ENCODE data around the gene FMN2. TPM values are rescaled to one million over a fixed set of nuclear protein-coding genes. Genes with fewer than 3 reads are reported as not detected.

Gene FMN2
- total RNA-seq, 1 donor, result 11.2 TPM

DNA sequence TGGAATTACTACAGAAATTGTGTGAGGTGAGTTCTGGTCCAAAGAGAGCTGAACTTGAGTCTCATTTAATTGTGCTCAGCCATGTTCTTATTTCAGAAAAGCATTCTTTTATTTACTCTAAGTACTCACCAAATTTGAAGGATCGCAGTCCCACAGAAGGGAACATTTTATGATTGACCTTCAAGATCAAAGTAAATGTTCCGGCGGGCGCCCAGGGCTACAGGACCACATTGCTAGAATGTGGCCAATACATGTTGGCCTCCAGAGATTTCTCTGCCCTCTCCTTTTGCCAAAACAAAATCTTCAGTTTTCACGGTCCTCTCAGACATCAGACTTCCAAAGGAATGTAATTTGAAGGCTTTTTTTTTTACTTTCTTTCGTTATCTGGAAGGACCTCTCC is 237.8 kb downstream of the FMN2 start:
- Histone ChIP-seq H3K27me3 (ENCODE audit: insufficient read depth, low read length) (no peaks in the 10 kb centered on the region), H2AFZ (ENCODE audit: low read length) (no peak overlapping the region), H3K9me3 (ENCODE audit: low read depth, low read length) (no peaks in the 10 kb centered on the region), H3K79me2 (ENCODE audit: insufficient read depth, low read length) (peaks cover 8% of the 10 kb centered on the region), H3K27ac (ENCODE audit: low read depth, low read length) (no peak overlapping the region), H3K4me1 (ENCODE audit: insufficient read depth, low read length) (no peaks in the 10 kb centered on the region), H3K4me3 (ENCODE audit: insufficient read depth, low read length) (no peak overlapping the region), H3K4me2 (ENCODE audit: insufficient read depth, low read length) (no peak overlapping the region), H4K20me1 (ENCODE audit: insufficient read depth, low read length) (no peaks in the 10 kb centered on the region), H3K36me3 (ENCODE audit: insufficient read depth, low read length) (peaks cover 11% of the 10 kb centered on the region)
- DNase-seq (ENCODE audit: insufficient read length, low spot score, missing footprints), result no peak
- TF ChIP-seq, protein P1, sequence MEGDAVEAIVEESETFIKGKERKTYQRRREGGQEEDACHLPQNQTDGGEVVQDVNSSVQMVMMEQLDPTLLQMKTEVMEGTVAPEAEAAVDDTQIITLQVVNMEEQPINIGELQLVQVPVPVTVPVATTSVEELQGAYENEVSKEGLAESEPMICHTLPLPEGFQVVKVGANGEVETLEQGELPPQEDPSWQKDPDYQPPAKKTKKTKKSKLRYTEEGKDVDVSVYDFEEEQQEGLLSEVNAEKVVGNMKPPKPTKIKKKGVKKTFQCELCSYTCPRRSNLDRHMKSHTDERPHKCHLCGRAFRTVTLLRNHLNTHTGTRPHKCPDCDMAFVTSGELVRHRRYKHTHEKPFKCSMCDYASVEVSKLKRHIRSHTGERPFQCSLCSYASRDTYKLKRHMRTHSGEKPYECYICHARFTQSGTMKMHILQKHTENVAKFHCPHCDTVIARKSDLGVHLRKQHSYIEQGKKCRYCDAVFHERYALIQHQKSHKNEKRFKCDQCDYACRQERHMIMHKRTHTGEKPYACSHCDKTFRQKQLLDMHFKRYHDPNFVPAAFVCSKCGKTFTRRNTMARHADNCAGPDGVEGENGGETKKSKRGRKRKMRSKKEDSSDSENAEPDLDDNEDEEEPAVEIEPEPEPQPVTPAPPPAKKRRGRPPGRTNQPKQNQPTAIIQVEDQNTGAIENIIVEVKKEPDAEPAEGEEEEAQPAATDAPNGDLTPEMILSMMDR (IDR thresholded peaks at IDR 0.05; ENCODE audit: extremely low read depth, low read depth, low read length), result no peak

DNA sequence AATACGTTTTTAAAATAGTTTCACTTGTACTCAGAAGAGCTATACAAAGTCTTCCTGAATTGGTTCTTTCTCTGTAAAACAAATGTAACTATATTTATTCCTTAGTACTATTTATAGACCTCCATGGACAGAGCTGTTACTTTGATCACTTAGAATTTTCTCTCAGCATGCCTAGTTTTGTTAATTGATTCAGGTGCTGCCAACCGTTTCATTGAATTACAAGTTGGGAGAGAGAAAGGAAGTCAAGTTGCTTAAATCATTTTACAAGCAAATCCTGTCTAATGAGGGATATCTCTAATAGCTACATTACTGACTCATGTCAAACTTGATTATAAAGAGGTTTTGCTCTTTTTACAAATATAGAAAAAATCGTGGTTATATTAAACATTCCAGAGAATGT is 241.0 kb downstream of the FMN2 start:
- peaks cover 2% of the 10 kb centered on the region for H3K79me2 ChIP-seq (ENCODE audit: insufficient read depth, low read length)
- H3K4me3 ChIP-seq (ENCODE audit: insufficient read depth, low read length), result no peak overlapping the region
- peaks cover 20% of the 10 kb centered on the region for H3K36me3 ChIP-seq (ENCODE audit: insufficient read depth, low read length)
- no peak overlapping the region for H3K27ac ChIP-seq (ENCODE audit: low read depth, low read length)
- no peak overlapping the region for H3K4me2 ChIP-seq (ENCODE audit: insufficient read depth, low read length)
- peaks cover 6% of the 10 kb centered on the region for H3K4me1 ChIP-seq (ENCODE audit: insufficient read depth, low read length)
- H4K20me1 ChIP-seq (ENCODE audit: insufficient read depth, low read length), result no peaks in the 10 kb centered on the region
- H3K27me3 ChIP-seq (ENCODE audit: insufficient read depth, low read length), result no peaks in the 10 kb centered on the region
- TF ChIP-seq, protein P1 (IDR thresholded peaks at IDR 0.05; ENCODE audit: extremely low read depth, low read depth, low read length), result no peak
- no peaks in the 10 kb centered on the region for H3K9me3 ChIP-seq (ENCODE audit: low read depth, low read length)
- no peak overlapping the region for H2AFZ ChIP-seq (ENCODE audit: low read length)
- no peak for DNase-seq (ENCODE audit: insufficient read length, low spot score, missing footprints)

DNA sequence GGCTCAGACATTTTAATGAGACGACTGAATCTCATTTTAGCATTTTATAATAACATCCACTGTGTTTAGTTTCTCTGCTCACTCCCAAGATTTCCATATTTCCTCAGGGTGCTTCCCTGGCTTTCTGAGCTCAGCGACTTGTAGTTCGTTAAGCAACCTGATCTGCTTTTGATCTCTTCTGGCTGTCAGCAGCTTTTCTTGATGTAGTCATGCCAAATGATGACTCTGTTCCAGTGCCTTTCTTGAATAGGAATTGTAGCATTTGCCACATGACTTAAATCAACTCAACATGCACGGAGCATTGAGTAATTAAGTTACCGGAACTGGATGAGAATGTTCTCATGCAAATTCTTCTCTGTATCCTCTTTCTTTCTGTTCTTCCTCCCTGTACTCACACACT is 246.1 kb downstream of the FMN2 start:
- TF ChIP-seq, protein P1 (IDR thresholded peaks at IDR 0.05; ENCODE audit: extremely low read depth, low read depth, low read length), result no peak
- Histone ChIP-seq H3K36me3 (ENCODE audit: insufficient read depth, low read length) (peaks cover 10% of the 10 kb centered on the region), H4K20me1 (ENCODE audit: insufficient read depth, low read length) (no peaks in the 10 kb centered on the region), H3K4me2 (ENCODE audit: insufficient read depth, low read length) (peak overlapping the region; percentile 68), H3K9me3 (ENCODE audit: low read depth, low read length) (no peaks in the 10 kb centered on the region), H3K27ac (ENCODE audit: low read depth, low read length) (peak overlapping the region; percentile 90), H2AFZ (ENCODE audit: low read length) (no peak overlapping the region), H3K79me2 (ENCODE audit: insufficient read depth, low read length) (peaks cover 2% of the 10 kb centered on the region), H3K27me3 (ENCODE audit: insufficient read depth, low read length) (no peaks in the 10 kb centered on the region), H3K4me3 (ENCODE audit: insufficient read depth, low read length) (no peak overlapping the region), H3K4me1 (ENCODE audit: insufficient read depth, low read length) (peaks cover 21% of the 10 kb centered on the region)
- peak; percentile 71 for DNase-seq (ENCODE audit: insufficient read length, low spot score, missing footprints)

DNA sequence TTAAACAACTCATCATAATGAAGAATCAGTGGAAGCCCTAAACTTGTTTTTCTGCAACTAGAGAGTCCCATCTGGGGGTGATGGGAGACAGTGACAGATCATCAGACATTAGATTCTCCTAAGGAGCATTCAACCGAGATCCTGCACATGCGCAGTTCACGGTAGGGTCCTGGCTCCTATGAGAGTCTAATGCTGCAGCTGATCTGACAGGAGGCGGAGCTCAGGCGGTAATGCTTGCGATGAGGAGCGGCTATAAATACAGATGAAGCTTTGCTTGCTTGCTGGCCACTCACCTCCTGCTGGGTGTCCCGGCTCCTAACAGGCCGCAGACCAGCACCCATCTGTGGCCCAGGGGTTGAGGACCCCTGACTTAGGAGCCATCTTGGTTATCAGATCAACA is 247.2 kb downstream of the FMN2 start:
- H3K36me3 ChIP-seq (ENCODE audit: insufficient read depth, low read length), result peaks cover 10% of the 10 kb centered on the region
- peaks cover 5% of the 10 kb centered on the region for H3K79me2 ChIP-seq (ENCODE audit: insufficient read depth, low read length)
- H3K4me2 ChIP-seq (ENCODE audit: insufficient read depth, low read length), result no peak overlapping the region
- H3K27ac ChIP-seq (ENCODE audit: low read depth, low read length), result peak overlapping the region; percentile 90
- TF ChIP-seq, protein P1 (IDR thresholded peaks at IDR 0.05; ENCODE audit: extremely low read depth, low read depth, low read length), result no peak
- no peaks in the 10 kb centered on the region for H3K27me3 ChIP-seq (ENCODE audit: insufficient read depth, low read length)
- no peak for DNase-seq (ENCODE audit: insufficient read length, low spot score, missing footprints)
- no peaks in the 10 kb centered on the region for H3K9me3 ChIP-seq (ENCODE audit: low read depth, low read length)
- no peak overlapping the region for H2AFZ ChIP-seq (ENCODE audit: low read length)
- H3K4me3 ChIP-seq (ENCODE audit: insufficient read depth, low read length), result no peak overlapping the region
- no peaks in the 10 kb centered on the region for H4K20me1 ChIP-seq (ENCODE audit: insufficient read depth, low read length)
- H3K4me1 ChIP-seq (ENCODE audit: insufficient read depth, low read length), result peaks cover 26% of the 10 kb centered on the region
